Upper lobe of left lung (tissue), 6 donors: ENCODE results near the gene HRH1. TPM values are rescaled to one million over a fixed set of nuclear protein-coding genes. Genes with fewer than 3 reads are reported as not detected.

Source experiments
- ATAC-seq, 2 donors: fragments of 200-7000 bp; cut with Tn5 transposase; one replicate each; pipeline ENCODE4 v1.9.1; 2022; ENCODE audit warnings: mild to moderate bottlenecking in 2 of 2, moderate library complexity in 2 of 2; ENCODE audit not compliant: low FRiP score in 2 of 2
- DNase-seq, 2 donors: peaks; one replicate each; pipeline ENCODE4 v3.0.0-alpha.2; 2019 to 2020
- H3K27ac ChIP-seq, 4 donors: fragments of 200-600 bp; sonication (generic); one replicate each; pipeline ENCODE4 v1.5.1; 2016 to 2019
- H3K27me3 ChIP-seq, 4 donors: fragments of 200-600 bp; sonication (generic); one replicate each; pipeline ENCODE4 v1.5.1; 2017 to 2019
- H3K36me3 ChIP-seq, 4 donors: fragments of 200-600 bp; sonication (generic); one replicate each; pipeline ENCODE4 v1.5.1; 2016 to 2019
- H3K4me1 ChIP-seq, 4 donors: fragments of 200-600 bp; sonication (generic); one replicate each; pipeline ENCODE4 v1.5.1; 2018 to 2019
- H3K4me3 ChIP-seq, 4 donors: fragments of 200-600 bp; sonication (generic); one replicate each; pipeline ENCODE4 v1.5.1; 2017 to 2019; ENCODE audit warnings: mild to moderate bottlenecking in 2 of 4, moderate library complexity in 1 of 4
- H3K9me3 ChIP-seq, 4 donors: fragments of 200-600 bp; sonication (generic); one replicate each; pipeline ENCODE4 v1.5.1; 2018 to 2019
- EP300 ChIP-seq, 4 donors: sonication (generic); formaldehyde crosslinking; IDR thresholded peaks; one replicate each; pipeline ENCODE4 v1.5.1; 2017; ENCODE audit warnings: antibody characterized with exemption in 4 of 4, control low read depth in 2 of 4
- POLR2A ChIP-seq, 4 donors: fragments of 450-650 bp; IDR thresholded peaks; one replicate each; pipeline ENCODE4 v1.5.1; 2016 to 2017; ENCODE audit warnings: antibody characterized with exemption in 4 of 4, mild to moderate bottlenecking in 2 of 4
- POLR2AphosphoS5 ChIP-seq, 2 donors: sonication (generic); formaldehyde crosslinking; IDR thresholded peaks; one replicate each; pipeline ENCODE4 v1.5.1; 2017; ENCODE audit warnings: antibody characterized with exemption in 2 of 2
- WGBS, 2 donors: methylation state at CpG; one replicate each; pipeline ENCODE4 v1.1.5; 2017 to 2018; 5-methylcytosine and 5-hydroxymethylcytosine counted together
- total RNA-seq, 6 donors: library from RNA; depleted of rRNA in 4 of 6; stranded (reverse); fragments of >200 nt in 4 of 6; gene quantifications; one replicate each; pipeline versions ENCODE4 v1.1.0 to v1.2.1, GENCODE V29; 2016 to 2021
- TF ChIP-seq, protein P1 (sequence below), 6 experiments: fragments of 450-650 bp in 4 of 6; fragments of 200-600 bp in 2 of 6; sonication (generic) in 2 of 6; IDR thresholded peaks; one replicate each; pipeline ENCODE4 v1.5.1; 2016 to 2019; ENCODE audit warnings: antibody characterized with exemption in 6 of 6
- donor health status: DM: no; HTN: no; CAD: no; lungs with moderate emphysema.
- donor health status: DM: no; HTN: yes; CAD: no; lungs with severe emphysema.

HRH1 gene
- total RNA-seq, 6 donors from 2014 or later, result 2.9 to 13.4 (median 3.7) TPM

DNA sequence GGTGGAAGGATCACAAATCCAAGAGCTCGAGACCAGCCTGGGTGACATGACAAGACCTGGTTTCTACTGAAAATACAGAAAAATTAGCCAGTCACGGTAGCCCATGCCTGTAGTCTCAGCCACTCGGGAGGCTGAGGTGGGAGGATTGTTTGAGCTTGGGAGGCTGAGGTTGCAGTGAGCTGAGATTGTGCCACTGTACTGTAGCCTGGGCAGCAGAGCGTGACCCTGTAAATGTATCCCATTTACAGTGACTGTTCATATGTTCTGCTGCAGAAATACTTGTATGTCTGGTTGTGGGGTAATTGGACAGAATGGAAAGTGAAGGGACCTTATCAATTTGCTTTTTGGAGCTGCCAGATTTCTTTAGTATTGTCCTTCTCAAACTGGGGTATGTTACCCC, 142.8 kb downstream of the HRH1 start:
- H3K4me3 ChIP-seq, result no peak overlapping the region
- 90 to 94% methylated on average over 4 of the region's 4 CpGs for WGBS, 2 donors
- H3K4me1 ChIP-seq, result peaks cover 0 to 16% (median 3%) of the 10 kb centered on the region in 4 donors
- H3K27ac ChIP-seq, result no peak overlapping the region
- no peaks in the 10 kb centered on the region for H3K9me3 ChIP-seq
- TF ChIP-seq EP300 (IDR thresholded peaks at IDR 0.05) (no peak), POLR2A (IDR thresholded peaks at IDR 0.05) (no peak), POLR2AphosphoS5 (IDR thresholded peaks at IDR 0.05) (no peak)
- TF ChIP-seq, protein P1, sequence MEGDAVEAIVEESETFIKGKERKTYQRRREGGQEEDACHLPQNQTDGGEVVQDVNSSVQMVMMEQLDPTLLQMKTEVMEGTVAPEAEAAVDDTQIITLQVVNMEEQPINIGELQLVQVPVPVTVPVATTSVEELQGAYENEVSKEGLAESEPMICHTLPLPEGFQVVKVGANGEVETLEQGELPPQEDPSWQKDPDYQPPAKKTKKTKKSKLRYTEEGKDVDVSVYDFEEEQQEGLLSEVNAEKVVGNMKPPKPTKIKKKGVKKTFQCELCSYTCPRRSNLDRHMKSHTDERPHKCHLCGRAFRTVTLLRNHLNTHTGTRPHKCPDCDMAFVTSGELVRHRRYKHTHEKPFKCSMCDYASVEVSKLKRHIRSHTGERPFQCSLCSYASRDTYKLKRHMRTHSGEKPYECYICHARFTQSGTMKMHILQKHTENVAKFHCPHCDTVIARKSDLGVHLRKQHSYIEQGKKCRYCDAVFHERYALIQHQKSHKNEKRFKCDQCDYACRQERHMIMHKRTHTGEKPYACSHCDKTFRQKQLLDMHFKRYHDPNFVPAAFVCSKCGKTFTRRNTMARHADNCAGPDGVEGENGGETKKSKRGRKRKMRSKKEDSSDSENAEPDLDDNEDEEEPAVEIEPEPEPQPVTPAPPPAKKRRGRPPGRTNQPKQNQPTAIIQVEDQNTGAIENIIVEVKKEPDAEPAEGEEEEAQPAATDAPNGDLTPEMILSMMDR (IDR thresholded peaks at IDR 0.05), result no peak
- no peaks in the 10 kb centered on the region for H3K27me3 ChIP-seq
- H3K36me3 ChIP-seq, result peaks cover 3 to 36% (median 13%) of the 10 kb centered on the region in 4 donors
- DNase-seq (no peak), ATAC-seq (no peak)

DNA sequence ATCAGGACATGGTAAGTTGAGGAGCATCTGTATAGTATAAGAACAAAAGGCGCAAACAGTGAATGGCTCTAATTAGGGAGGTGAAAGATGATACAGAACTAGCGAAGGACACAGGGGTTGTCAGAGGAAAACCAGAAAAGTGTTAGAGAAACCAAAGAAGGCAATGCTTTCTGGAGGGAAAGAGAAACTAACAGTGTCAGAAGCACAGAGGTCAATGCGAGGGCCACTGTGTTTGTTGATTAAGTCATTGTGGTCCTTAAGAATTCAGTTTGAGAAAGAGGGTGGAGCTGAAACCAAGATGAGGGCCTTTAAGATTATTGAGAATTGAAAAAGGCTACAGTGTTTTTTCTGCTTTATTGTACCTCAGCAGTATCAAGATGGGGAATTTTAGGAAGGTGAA, 146.7 kb downstream of the HRH1 start:
- Histone ChIP-seq H3K4me1 (peaks cover 0 to 26% (median 7%) of the 10 kb centered on the region in 4 donors), H3K4me3 (no peak overlapping the region), H3K27me3 (no peaks in the 10 kb centered on the region), H3K9me3 (no peaks in the 10 kb centered on the region), H3K36me3 (peaks cover 3 to 51% (median 17%) of the 10 kb centered on the region in 4 donors), H3K27ac (peak overlapping the region in 2 of 4 donors; percentile 3 to 12)
- no peak for TF ChIP-seq EP300 (IDR thresholded peaks at IDR 0.05)
- TF ChIP-seq, protein P1 (IDR thresholded peaks at IDR 0.05), result no peak
- TF ChIP-seq POLR2AphosphoS5 (IDR thresholded peaks at IDR 0.05), result no peak
- TF ChIP-seq POLR2A (IDR thresholded peaks at IDR 0.05), result no peak
- WGBS, 2 donors, result 73 to 75% methylated on average over 3 of the region's 3 CpGs
- ATAC-seq (no peak), DNase-seq (peak in 1 of 2 donors; percentile 40)

DNA sequence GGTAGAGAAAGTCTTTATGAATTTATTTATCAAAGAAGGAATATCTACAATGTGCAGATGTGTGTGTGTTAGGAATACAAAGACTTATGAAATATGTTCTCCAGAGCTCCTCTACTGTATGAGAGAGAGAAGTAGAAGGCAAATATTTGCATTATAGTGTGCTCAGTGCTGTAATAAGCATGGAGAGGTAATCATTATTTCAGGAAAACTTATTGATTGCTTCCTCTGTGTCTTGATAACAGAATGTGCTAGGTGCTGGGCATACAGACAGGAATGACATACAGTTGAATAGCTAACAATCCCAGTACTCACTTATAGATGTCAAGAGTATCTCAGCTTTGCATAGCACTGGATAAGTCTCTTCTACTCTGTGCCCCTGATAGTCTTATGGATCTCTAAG, 148.2 kb downstream of the HRH1 start:
- TF ChIP-seq EP300 (IDR thresholded peaks at IDR 0.05) (no peak), POLR2A (IDR thresholded peaks at IDR 0.05) (no peak), POLR2AphosphoS5 (IDR thresholded peaks at IDR 0.05) (no peak)
- TF ChIP-seq, protein P1 (IDR thresholded peaks at IDR 0.05), result no peak
- no peaks in the 10 kb centered on the region for H3K27me3 ChIP-seq
- no peak overlapping the region for H3K4me3 ChIP-seq
- DNase-seq (no peak), ATAC-seq (no peak)
- peaks cover 0 to 33% (median 10%) of the 10 kb centered on the region in 4 donors for H3K4me1 ChIP-seq
- no peak overlapping the region for H3K27ac ChIP-seq
- no peaks in the 10 kb centered on the region for H3K9me3 ChIP-seq
- peaks cover 7 to 62% (median 20%) of the 10 kb centered on the region in 4 donors for H3K36me3 ChIP-seq

DNA sequence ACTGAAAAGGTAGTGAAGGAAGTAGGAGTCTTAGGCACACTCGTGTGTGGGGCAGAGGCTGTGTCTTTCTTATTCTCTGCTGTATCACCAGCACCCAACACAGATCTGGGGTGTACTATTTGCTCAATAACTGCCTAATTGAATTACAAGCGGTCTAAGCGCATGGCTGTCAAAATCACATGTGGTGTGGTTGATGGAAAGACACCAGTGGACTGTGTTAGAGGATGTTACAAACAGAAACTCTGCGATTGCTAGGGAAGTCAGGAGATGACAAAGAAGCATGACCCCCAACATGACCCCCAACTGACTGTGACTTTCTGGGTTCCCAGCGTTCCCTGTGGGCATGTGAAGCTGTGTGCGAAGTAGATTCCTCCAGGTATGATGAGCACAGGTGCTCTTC, 149.9 kb downstream of the HRH1 start:
- Histone ChIP-seq H3K27ac (no peak overlapping the region), H3K9me3 (no peaks in the 10 kb centered on the region), H3K4me1 (peaks cover 0 to 33% (median 10%) of the 10 kb centered on the region in 4 donors), H3K36me3 (peaks cover 9 to 71% (median 30%) of the 10 kb centered on the region in 4 donors), H3K4me3 (no peak overlapping the region), H3K27me3 (no peaks in the 10 kb centered on the region)
- no peak for DNase-seq
- 76 to 89% methylated on average over 6 of the region's 6 CpGs for WGBS, 2 donors
- TF ChIP-seq POLR2A (IDR thresholded peaks at IDR 0.05), result no peak
- TF ChIP-seq POLR2AphosphoS5 (IDR thresholded peaks at IDR 0.05), result no peak
- TF ChIP-seq, protein P1 (IDR thresholded peaks at IDR 0.05), result no peak
- TF ChIP-seq EP300 (IDR thresholded peaks at IDR 0.05), result no peak
- peak in 1 of 2 donors; percentile 47 for ATAC-seq

DNA sequence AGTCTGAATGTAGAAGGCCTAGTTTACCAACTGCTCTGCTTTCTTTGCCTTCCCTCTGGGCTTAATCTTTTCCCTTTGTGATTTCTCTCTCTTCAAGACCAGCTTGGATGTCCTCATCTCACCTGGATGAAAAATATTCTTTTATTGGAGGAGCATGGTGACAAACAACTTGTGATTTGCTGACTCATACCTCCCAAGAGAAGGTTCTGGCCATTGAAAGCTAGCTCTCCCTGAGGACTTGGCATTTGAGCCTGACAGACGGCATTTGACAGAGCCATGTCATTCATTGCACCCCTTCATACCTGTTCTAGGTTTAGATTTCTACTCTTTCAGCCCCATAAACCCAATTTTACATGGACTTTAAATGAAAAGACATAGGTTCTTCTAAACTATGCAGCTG, 151.2 kb downstream of the HRH1 start:
- TF ChIP-seq POLR2AphosphoS5 (IDR thresholded peaks at IDR 0.05) (no peak), EP300 (IDR thresholded peaks at IDR 0.05) (no peak), POLR2A (IDR thresholded peaks at IDR 0.05) (no peak)
- TF ChIP-seq, protein P1 (IDR thresholded peaks at IDR 0.05), result no peak
- Histone ChIP-seq H3K4me3 (no peak overlapping the region), H3K27ac (peak overlapping the region in 2 of 4 donors; percentile 56 to 63), H3K4me1 (peaks cover 0 to 33% (median 9%) of the 10 kb centered on the region in 4 donors), H3K36me3 (peaks cover 6 to 72% (median 34%) of the 10 kb centered on the region in 4 donors), H3K9me3 (no peaks in the 10 kb centered on the region), H3K27me3 (no peaks in the 10 kb centered on the region)
- ATAC-seq (no peak), DNase-seq (no peak)
- WGBS, 2 donors, result 68 to 82% methylated on average over 1 of the region's 1 CpG
